Spleen (tissue), 13 donors: ENCODE data around the gene TM7SF3. TPM values are rescaled to one million over a fixed set of nuclear protein-coding genes. Genes with fewer than 3 reads are reported as not detected.

Experiments
- DNase-seq: peaks from one replicate; pipeline ENCODE4 v3.0.0-alpha.2; 2020
- H3K27ac ChIP-seq, 8 donors: fragments of 200-600 bp; sonication (generic) in 7 of 8; 1 replicate in 4 of 8; 2 replicates in 4 of 8; pipeline versions ENCODE4 v1.5.0 to v1.8.0; 2016 to 2021; ENCODE audit warnings: inconsistent platforms in 4 of 8, mild to moderate bottlenecking in 4 of 8, moderate library complexity in 1 of 8
- H3K27me3 ChIP-seq, 7 donors: fragments of 200-600 bp; sonication (generic) in 6 of 7; replicated peaks in 1 of 7; 1 replicate in 4 of 7; 2 replicates in 3 of 7; pipeline versions ENCODE4 v1.5.0 to v1.8.0; 2016 to 2021; ENCODE audit warnings: inconsistent platforms in 3 of 7, mild to moderate bottlenecking in 1 of 7
- H3K36me3 ChIP-seq, 6 donors: fragments of 200-600 bp; sonication (generic) in 5 of 6; 1 replicate in 4 of 6; 2 replicates in 2 of 6; pipeline versions ENCODE4 v1.5.0 to v1.8.0; 2016 to 2021; ENCODE audit warnings: inconsistent platforms in 2 of 6
- H3K4me1 ChIP-seq, 6 donors: fragments of 200-600 bp; sonication (generic) in 5 of 6; 1 replicate in 3 of 6; 2 replicates in 3 of 6; pipeline versions ENCODE4 v1.5.0 to v1.8.0; 2016 to 2021; ENCODE audit warnings: inconsistent platforms in 3 of 6
- H3K4me3 ChIP-seq, 8 donors: fragments of 200-600 bp; sonication (generic) in 7 of 8; 1 replicate in 4 of 8; 2 replicates in 4 of 8; pipeline versions ENCODE4 v1.5.0 to v1.8.0; 2016 to 2021; ENCODE audit warnings: inconsistent platforms in 4 of 8, mild to moderate bottlenecking in 4 of 8, moderate library complexity in 2 of 8
- H3K9me3 ChIP-seq, 8 donors: fragments of 200-600 bp; sonication (generic) in 7 of 8; 1 replicate in 4 of 8; 2 replicates in 4 of 8; pipeline versions ENCODE4 v1.5.0 to v1.8.0; 2016 to 2021; ENCODE audit warnings: inconsistent platforms in 4 of 8
- POLR2A ChIP-seq, 3 donors: fragments of 450-650 bp; IDR thresholded peaks; one replicate each; pipeline ENCODE4 v1.5.1; 2017; ENCODE audit warnings: antibody characterized with exemption in 3 of 3, mild to moderate bottlenecking in 1 of 3
- POLR2AphosphoS5 ChIP-seq, 3 donors: sonication (generic); formaldehyde crosslinking; IDR thresholded peaks; one replicate each; pipeline ENCODE4 v1.5.1; 2017; ENCODE audit warnings: antibody characterized with exemption in 3 of 3
- whole genome bisulfite sequencing, 5 donors: extraction: QIAGEN DNeasy Blood & Tissue Kit in 3 of 5; methylation state at CpG; one replicate each; pipeline versions ENCODE4 v1.1.5 to v1.1.7; 2013 to 2018; 5-methylcytosine and 5-hydroxymethylcytosine counted together
- intact Hi-C: fragments of 100-400 bp; cut with DNase I; formaldehyde crosslinking; loops from one replicate; pipeline ENCODE4 v1.15.0; 2023; ENCODE audit warnings: low total_unique reads
- long read RNA-seq, 2 donors: transcript quantifications; one replicate each; lab custom pipeline, GENCODE V29; 2026
- polyA plus RNA-seq, 3 donors: library from polyadenylated mRNA; stranded (reverse); fragments of 200-250 nt; gene quantifications; one replicate each; pipeline ENCODE4 v1.2.1, GENCODE V29; 2013
- total RNA-seq, 7 donors: library from RNA; depleted of rRNA in 3 of 7; stranded (reverse); fragments of >200 nt in 3 of 7; fragmentation: NEBNext Ultra II Directional in 4 of 7; extraction: Animal tissue kit (Norgen Biotek cat#: 25700) in 4 of 7; gene quantifications; one replicate each; pipeline versions ENCODE4 v1.1.0 to v1.2.1, GENCODE V29; 2016 to 2021
- TF ChIP-seq, protein P1 (sequence below), 11 experiments: fragments of 200-600 bp in 7 of 11; fragments of 450-650 bp in 4 of 11; sonication (generic) in 4 of 11; IDR thresholded peaks in 8 of 11; conservative IDR thresholded peaks in 3 of 11; 1 replicate in 7 of 11; 2 replicates in 4 of 11; pipeline versions ENCODE4 v1.4.0 to v1.8.0; 2016 to 2021; ENCODE audit warnings: antibody characterized with exemption in 11 of 11, inconsistent platforms in 4 of 11, mild to moderate bottlenecking in 1 of 11
- donor health status: healthy with polysubstance abuse.
- donor health status: DM: no; HTN: no; CAD: no; lungs with moderate emphysema.
- donor health status: DM: no; HTN: no; CAD: no.
- donor health status: Bipolar disorder and iron deficiency.
- donor health status: healthy.
- donor health status: DM: no; HTN: no; CAD: no.
- donor health status: DM: yes; HTN: yes; CAD: no.

Gene TM7SF3
- total RNA-seq (10 to 100 TPM; 33.7 to 88.7 (median 52.3) TPM), polyA plus RNA-seq (10 to 100 TPM; 12.2 to 18.2 (median 16.2) TPM)
- long read RNA-seq, donor 1, transcript TM7SF3-216 (2 exons, 412 nt) = major isoform, 5 of 32 reads
- long read RNA-seq, donor 1, partial matches to known transcripts = 22 of 32 reads
- long read RNA-seq, donor 1, other reads (novel, unspliced or antisense) = 0 of 32 reads
- long read RNA-seq, donor 2, transcript TM7SF3-201 (12 exons, 2,709 nt) = major isoform, 7 of 17 reads
- long read RNA-seq, donor 2, partial matches to known transcripts = 10 of 17 reads
- long read RNA-seq, donor 2, other reads (novel, unspliced or antisense) = 0 of 17 reads

- H3K4me1 ChIP-seq = peaks cover 10 to 69% (median 57%) of the 10 kb centered on the region in 6 donors
- no peaks in the 10 kb centered on the region for H3K9me3 ChIP-seq
- WGBS, 5 donors = 0 to 2% (median 1%) methylated on average over 36 to 71 of the region's 71 CpGs
- no peaks in the 10 kb centered on the region for H3K36me3 ChIP-seq
- peak within 1 kb of the TSS; percentile 89 to 98 (median 96) for H3K27ac ChIP-seq
- intact Hi-C loops = loop anchor here (5.0 to 10.0 kb wide), 2 partner anchors 159 to 293 kb away; no protein-coding TSS in a partner anchor
- peak within 1 kb of the TSS; percentile 84 to 99 (median 92) for H3K4me3 ChIP-seq
- TF ChIP-seq, protein P1, sequence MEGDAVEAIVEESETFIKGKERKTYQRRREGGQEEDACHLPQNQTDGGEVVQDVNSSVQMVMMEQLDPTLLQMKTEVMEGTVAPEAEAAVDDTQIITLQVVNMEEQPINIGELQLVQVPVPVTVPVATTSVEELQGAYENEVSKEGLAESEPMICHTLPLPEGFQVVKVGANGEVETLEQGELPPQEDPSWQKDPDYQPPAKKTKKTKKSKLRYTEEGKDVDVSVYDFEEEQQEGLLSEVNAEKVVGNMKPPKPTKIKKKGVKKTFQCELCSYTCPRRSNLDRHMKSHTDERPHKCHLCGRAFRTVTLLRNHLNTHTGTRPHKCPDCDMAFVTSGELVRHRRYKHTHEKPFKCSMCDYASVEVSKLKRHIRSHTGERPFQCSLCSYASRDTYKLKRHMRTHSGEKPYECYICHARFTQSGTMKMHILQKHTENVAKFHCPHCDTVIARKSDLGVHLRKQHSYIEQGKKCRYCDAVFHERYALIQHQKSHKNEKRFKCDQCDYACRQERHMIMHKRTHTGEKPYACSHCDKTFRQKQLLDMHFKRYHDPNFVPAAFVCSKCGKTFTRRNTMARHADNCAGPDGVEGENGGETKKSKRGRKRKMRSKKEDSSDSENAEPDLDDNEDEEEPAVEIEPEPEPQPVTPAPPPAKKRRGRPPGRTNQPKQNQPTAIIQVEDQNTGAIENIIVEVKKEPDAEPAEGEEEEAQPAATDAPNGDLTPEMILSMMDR (IDR thresholded peaks at IDR 0.05 in 8 of 11, conservative IDR thresholded peaks at IDR 0.05 in 3 of 11) = peak; percentile 84 to 99 (median 99)
- peak; percentile 85 to 92 (median 91) for TF ChIP-seq POLR2AphosphoS5 (IDR thresholded peaks at IDR 0.05)
- TF ChIP-seq POLR2A (IDR thresholded peaks at IDR 0.05) = peak in 2 of 3 donors; percentile 22 to 47
- H3K27me3 ChIP-seq = no peaks in the 10 kb centered on the region
- peak; percentile 100 for DNase-seq
Measured at GRCh38 chr12:27014085-27014858, at the start of gene TM7SF3. Gene TM7SF3 (minus strand): TSS chr12:27014384. CDS start chr12:27014168, 216 bp downstream.

GRCh38 chr12:27063250-27063851 is 49.2 kb upstream of the TM7SF3 start:
- Histone ChIP-seq H3K27ac (peak overlapping the region in 2 of 8 donors; percentile 7 to 59), H3K4me1 (peaks cover 0 to 17% (median 5%) of the 10 kb centered on the region in 6 donors)

GRCh38 chr12:27061317-27061716 is 47.1 kb upstream of the TM7SF3 start:
- intact Hi-C loops = no loop called here
- H3K9me3 ChIP-seq = peaks cover 0 to 16% (median 9%) of the 10 kb centered on the region in 8 donors
- no peaks in the 10 kb centered on the region for H3K27me3 ChIP-seq
- H3K4me3 ChIP-seq = no peak overlapping the region
- 76 to 85% (median 83%) methylated on average over 3 of the region's 3 CpGs for WGBS, 5 donors
- no peak for DNase-seq
- no peak overlapping the region for H3K27ac ChIP-seq
- peaks cover 0 to 17% (median 5%) of the 10 kb centered on the region in 6 donors for H3K4me1 ChIP-seq
- TF ChIP-seq POLR2AphosphoS5 (IDR thresholded peaks at IDR 0.05) (no peak), POLR2A (IDR thresholded peaks at IDR 0.05) (no peak)
- TF ChIP-seq, protein P1 (IDR thresholded peaks at IDR 0.05 in 8 of 11, conservative IDR thresholded peaks at IDR 0.05 in 3 of 11) = no peak
- peaks cover 0 to 7% (median 0%) of the 10 kb centered on the region in 6 donors for H3K36me3 ChIP-seq

More at GRCh38 chr12:27063250-27063851, 49.2 kb upstream of the TM7SF3 start:
- no peak for TF ChIP-seq POLR2AphosphoS5 (IDR thresholded peaks at IDR 0.05)
- no peak for TF ChIP-seq POLR2A (IDR thresholded peaks at IDR 0.05)
- TF ChIP-seq, protein P1 (IDR thresholded peaks at IDR 0.05 in 8 of 11, conservative IDR thresholded peaks at IDR 0.05 in 3 of 11) = no peak
- Histone ChIP-seq H3K27me3 (no peaks in the 10 kb centered on the region), H3K4me3 (no peak overlapping the region), H3K9me3 (peaks cover 0 to 16% (median 9%) of the 10 kb centered on the region in 8 donors), H3K36me3 (peaks cover 0 to 19% (median 0%) of the 10 kb centered on the region in 6 donors)
- intact Hi-C loops = no loop called here
- DNase-seq = no peak
